GM21825 (cell line): ENCODE measurements around the gene PRDM11.

Source experiments
- ATAC-seq: cut with Tn5 transposase; IDR thresholded peaks from one replicate; pipeline ENCODE4 v1.9.1; 2021; ENCODE audit warnings: mild to moderate bottlenecking, moderate library complexity; ENCODE audit not compliant: unreplicated experiment

PRDM11 gene

GRCh38 chr11:45258982-45259530, 112.6 kb downstream of the PRDM11 start:
- no peak for ATAC-seq

GRCh38 chr11:45259592-45259991, 113.2 kb downstream of the PRDM11 start:
- no peak for ATAC-seq

GRCh38 chr11:45260071-45260470, 113.6 kb downstream of the PRDM11 start:
- no peak for ATAC-seq

DNA sequence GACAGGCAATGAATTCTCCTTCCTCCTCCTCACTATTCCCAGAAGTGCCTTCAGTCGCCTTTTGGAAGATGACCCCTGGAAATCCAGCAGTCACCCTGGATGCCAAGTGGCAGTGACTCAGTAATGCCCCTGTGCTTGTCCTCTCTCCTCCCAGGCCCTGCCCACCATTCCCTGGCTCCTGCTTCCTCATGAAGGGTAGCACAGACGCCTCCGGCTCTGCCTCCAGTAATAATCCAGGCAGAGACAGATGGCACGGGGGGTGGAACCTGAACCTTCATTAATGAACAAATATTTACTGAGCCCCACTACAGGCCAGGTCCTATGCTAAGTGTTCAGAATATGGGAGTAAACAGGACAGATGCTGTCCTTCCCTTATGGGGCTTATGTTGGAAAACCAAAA, 116.5 kb downstream of the PRDM11 start:
- ATAC-seq, result no peak

GRCh38 chr11:45263773-45264172, 117.3 kb downstream of the PRDM11 start:
- no peak for ATAC-seq

DNA sequence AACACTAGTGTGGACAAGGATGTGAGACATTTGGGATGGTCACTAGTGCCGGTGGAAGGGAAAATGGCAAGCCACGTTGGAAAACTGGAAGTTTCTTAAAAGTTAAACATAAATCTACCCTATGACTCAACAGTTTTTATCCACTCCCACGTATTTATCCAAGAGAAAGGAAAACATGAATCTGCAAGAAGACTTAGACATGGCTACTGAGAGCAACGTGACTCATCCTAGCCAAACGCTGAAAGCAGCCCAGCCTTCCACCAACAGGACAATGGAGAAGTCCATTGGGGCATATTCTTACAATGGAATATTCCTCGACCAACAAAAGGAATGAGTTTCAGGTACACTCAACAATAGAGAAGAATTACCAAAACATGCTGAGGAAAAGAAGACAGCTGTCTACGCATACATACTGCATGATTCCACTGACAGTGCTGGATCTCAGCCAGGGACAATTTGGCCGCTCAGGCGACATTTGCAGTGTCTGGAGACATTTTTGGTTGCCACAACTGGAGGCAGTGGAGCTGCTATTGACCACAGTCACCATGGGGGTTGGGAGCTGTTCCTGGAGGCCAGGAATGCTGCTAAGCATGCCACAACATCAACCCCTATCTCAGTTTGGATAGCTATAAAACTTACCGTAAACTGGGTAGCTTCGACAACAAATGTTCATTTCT, 118.5 kb downstream of the PRDM11 start:
- ATAC-seq, result no peak

DNA sequence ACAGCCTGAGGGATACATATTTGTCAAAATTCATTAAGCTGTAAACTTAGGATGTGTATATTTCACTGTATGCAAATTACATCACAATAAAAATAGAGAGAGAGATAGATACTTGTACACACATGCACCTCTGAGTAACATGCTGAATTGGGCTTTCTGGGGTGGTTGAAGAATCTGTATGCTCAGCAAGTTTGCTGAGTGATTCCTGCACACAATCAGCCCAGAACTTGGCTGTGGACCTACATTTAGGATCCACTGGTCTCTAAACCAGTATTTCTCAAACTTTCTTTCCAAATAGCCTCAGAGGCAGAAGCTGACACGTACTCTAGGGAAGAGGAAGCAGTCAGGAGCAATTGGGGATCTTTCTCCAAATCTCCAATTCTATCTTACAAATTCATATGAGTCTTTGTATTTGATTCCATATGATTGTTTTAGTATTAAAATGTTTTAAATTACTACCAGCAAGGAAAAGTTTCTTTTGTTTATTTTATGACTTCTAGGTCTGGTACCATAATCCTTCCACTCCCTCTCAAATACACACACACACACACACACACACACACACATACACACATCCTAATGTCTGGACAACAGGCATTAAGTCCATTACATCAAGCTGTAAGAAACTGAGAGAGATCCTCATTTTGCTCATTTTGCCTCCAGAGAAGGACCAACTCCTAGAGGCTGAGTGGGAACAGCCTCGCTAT, 119.7 kb downstream of the PRDM11 start:
- ATAC-seq, result no peak

GRCh38 chr11:45266676-45267020, 120.2 kb downstream of the PRDM11 start:
- no peak for ATAC-seq

GRCh38 chr11:45267052-45267451, 120.6 kb downstream of the PRDM11 start:
- no peak for ATAC-seq

- ATAC-seq, result no peak
Observed at GRCh38 chr11:45267652-45268299, 121.3 kb downstream of the PRDM11 start.

DNA sequence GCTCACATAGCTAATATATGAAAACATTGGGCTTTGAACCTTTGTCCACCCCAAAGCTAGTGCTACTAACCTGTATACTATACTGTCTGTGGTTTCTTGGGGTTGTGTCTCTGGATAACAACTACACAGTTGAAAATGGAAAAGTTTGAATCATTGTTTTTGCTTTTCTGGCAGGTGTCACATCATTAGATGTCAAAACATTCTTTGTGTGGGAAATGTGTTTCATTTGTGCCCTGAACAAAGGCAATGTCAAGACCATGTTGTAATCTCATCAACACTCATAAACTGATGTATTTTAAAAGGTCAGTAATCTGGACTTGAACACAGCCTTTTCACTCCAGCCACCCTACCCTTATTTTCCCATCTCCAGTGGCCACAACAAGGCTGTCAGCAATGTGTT, 123.2 kb downstream of the PRDM11 start:
- ATAC-seq, result no peak

DNA sequence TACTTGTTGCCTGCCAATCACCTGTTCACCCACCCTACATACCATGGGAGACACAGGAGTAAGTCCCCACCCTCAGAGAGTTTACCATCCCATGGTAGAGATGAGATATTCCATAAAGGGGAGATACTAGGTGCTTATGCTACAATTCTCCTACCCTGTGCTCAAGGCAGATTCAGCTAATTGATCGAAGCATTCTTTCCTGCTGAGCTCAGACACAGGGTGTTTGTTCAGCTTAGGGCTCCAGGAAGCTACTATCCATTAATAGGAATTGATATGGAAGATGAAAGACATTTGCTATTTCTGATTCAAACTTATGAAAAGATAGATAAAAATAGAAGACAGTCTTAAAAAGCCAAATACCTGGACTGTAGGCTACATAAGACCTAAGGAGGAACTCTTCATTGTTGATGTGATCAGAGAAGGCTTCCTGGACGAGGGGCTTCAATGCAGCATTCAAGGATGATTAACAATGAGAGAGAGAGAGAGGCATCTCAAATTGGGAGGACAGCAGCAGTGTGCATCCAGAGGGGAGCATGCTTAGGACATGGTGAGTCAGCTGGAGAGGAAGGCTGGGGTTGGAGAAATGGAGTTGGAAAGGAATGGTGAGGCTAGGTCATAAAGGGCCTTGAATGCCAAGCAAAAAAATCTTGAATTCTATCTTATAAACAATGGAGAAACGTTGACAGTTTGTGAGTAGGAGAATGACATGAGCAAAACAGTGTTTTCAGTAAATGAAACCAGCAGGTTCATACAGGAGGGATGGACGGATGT, 124.7 kb downstream of the PRDM11 start:
- ATAC-seq, result no peak

- ATAC-seq, result no peak
Observed at GRCh38 chr11:45272701-45273100, 126.3 kb downstream of the PRDM11 start.

- no peak for ATAC-seq
Observed at GRCh38 chr11:45273509-45273908, 127.1 kb downstream of the PRDM11 start.

GRCh38 chr11:45274206-45274605, 127.8 kb downstream of the PRDM11 start:
- no peak for ATAC-seq

- ATAC-seq, result no peak
Observed at GRCh38 chr11:45275828-45276227, 129.4 kb downstream of the PRDM11 start.

GRCh38 chr11:45278714-45279113, 132.3 kb downstream of the PRDM11 start:
- ATAC-seq, result no peak

DNA sequence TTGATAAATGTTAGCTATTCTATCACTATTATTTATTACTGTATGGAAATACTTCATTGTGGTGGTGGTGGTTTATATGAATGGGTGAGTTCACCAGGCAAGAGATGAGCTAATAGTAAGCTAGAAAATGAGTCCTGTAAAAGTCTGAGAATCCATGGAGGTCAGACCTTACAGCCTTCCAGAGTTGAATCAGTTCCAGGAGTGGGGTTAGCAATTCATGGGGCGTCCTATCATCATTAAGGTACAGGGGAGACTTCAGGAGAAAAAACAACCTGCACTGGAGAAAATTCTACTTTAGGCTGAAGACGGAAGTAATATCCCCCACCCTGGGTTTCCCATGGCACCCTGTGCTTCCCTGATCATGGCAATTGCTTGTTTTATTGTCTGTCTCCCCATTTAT, 133.2 kb downstream of the PRDM11 start:
- ATAC-seq, result no peak

GRCh38 chr11:45280449-45280848, 134.0 kb downstream of the PRDM11 start:
- ATAC-seq, result peak; percentile 60

DNA sequence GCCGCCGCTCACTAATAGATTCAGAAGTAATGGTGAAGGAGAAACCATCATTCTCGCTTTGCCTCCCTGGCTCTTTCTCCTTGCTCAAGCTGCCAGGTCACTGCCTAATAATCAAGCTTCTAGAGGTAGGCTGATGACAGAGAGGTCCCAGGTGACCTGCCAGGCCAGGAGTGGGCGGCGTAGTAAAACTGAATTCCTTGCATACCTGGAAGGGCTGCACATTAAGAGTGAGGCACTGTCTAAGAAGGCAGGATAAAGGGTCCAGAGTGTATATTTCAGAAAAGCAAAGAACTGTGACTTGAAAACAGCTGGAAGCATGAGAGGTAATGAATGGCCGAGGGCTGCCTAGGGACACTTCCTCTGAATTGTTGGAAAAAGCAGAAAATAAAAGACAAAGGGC, 135.6 kb downstream of the PRDM11 start:
- no peak for ATAC-seq
